Body of pancreas (tissue), 4 donors: Measurements from ENCODE around the gene DMD.

Source experiments
- POLR2A ChIP-seq, 3 donors: fragments of 450-650 bp; IDR thresholded peaks; one replicate each; pipeline ENCODE4 v1.6.1; 2016; ENCODE audit warnings: antibody characterized with exemption in 3 of 3, mild to moderate bottlenecking in 2 of 3
- TF ChIP-seq, protein P1 (sequence below), 7 experiments: fragments of 450-650 bp in 4 of 7; fragments of 200-600 bp in 3 of 7; sonication (generic) in 3 of 7; IDR thresholded peaks; one replicate each; pipeline ENCODE4 v1.5.1; 2016 to 2019; ENCODE audit warnings: antibody characterized with exemption in 7 of 7

DNA sequence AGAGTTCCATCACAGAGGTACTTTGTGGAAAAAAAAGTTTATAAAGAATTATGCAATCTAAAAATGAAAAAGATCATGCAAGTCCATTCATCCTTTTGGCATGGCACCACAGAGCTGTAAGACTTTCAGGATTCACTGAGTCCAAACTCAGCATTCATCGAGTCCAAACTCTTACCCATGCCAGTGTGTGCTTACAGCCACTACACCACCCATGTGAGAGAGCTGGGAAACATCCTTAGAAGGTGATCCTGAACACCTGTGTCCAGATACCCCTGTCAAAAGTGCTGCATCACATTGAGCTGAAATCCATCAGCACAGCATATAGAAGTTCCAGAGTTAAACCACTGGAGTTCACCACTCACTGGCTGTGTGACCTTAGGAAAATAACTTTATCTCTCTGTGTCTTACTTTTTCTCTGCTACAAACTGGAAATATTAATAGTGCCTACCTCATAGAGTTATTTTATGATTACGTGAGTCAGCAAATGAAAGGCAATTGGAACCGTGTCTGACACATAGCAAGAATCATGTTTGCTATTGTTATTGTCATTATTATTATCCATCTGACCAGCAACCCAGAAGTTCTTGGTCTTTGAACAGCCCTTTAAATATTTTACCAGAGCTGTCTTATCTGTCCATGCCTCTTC, 2024.5 kb downstream of the DMD start:
- TF ChIP-seq, protein P1, sequence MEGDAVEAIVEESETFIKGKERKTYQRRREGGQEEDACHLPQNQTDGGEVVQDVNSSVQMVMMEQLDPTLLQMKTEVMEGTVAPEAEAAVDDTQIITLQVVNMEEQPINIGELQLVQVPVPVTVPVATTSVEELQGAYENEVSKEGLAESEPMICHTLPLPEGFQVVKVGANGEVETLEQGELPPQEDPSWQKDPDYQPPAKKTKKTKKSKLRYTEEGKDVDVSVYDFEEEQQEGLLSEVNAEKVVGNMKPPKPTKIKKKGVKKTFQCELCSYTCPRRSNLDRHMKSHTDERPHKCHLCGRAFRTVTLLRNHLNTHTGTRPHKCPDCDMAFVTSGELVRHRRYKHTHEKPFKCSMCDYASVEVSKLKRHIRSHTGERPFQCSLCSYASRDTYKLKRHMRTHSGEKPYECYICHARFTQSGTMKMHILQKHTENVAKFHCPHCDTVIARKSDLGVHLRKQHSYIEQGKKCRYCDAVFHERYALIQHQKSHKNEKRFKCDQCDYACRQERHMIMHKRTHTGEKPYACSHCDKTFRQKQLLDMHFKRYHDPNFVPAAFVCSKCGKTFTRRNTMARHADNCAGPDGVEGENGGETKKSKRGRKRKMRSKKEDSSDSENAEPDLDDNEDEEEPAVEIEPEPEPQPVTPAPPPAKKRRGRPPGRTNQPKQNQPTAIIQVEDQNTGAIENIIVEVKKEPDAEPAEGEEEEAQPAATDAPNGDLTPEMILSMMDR (IDR thresholded peaks at IDR 0.05): no peak
- TF ChIP-seq POLR2A (IDR thresholded peaks at IDR 0.05): no peak
